Measurements from ENCODE around the gene NID2.

DNA sequence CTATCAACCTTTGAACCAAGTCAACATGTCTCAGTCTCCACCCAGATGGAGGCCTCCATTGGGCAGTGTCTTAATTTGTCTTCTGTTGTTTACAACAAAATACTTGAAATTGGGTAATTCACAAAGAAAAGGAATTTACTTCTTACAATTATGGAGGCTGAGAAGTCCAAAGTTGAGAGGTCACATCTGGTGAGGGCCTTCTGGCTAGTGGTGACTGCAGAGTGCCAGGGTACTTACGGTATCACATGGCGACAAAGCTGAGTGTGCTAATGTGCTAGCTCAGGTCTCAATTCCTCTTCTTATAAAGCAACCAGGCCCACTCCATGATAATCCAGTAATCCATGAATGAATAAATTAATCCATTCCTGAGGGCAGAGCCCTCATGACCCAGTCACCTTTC lies 4.7 kb downstream of the NID2 start:
- TF ChIP-seq ARNTL (CRISPR knock-in tag; IDR thresholded peaks at IDR 0.05; ENCODE audit: borderline replicate concordance, low read depth) (no peak), ZNF8 (CRISPR knock-in tag; IDR thresholded peaks at IDR 0.05) (no peak), RARB (CRISPR knock-in tag; IDR thresholded peaks at IDR 0.05) (no peak), PPARA (CRISPR knock-in tag; IDR thresholded peaks at IDR 0.05; ENCODE audit: borderline replicate concordance) (no peak), ZC3H10 (CRISPR knock-in tag; IDR thresholded peaks at IDR 0.05) (no peak), TCF4 (CRISPR knock-in tag; IDR thresholded peaks at IDR 0.05; ENCODE audit: borderline replicate concordance) (no peak), OSR1 (CRISPR knock-in tag; IDR thresholded peaks at IDR 0.05) (no peak), GLIS3 (CRISPR knock-in tag; IDR thresholded peaks at IDR 0.05) (no peak), ESRRG (CRISPR knock-in tag; IDR thresholded peaks at IDR 0.05) (no peak), ISL1 (CRISPR knock-in tag; IDR thresholded peaks at IDR 0.05) (no peak), SNAI2 (CRISPR knock-in tag; IDR thresholded peaks at IDR 0.05) (no peak), BACH2 (CRISPR knock-in tag; IDR thresholded peaks at IDR 0.05; ENCODE audit: borderline replicate concordance) (no peak), ZFP3 (CRISPR knock-in tag; IDR thresholded peaks at IDR 0.05) (no peak)
